TTC549 (cell line): ENCODE results near the gene ATP6V0D1.

ENCODE experiments used
- FAIRE-seq: peaks from 2 replicates; lab custom pipeline; 2012; peaks lifted over from hg19 to GRCh38; lab: Jason Lieb, UNC

Gene ATP6V0D1

GRCh38 chr16:67392301-67393059 is 88.5 kb downstream of the ATP6V0D1 start:
- FAIRE-seq = no peak

GRCh38 chr16:67391424-67392300 is 89.3 kb downstream of the ATP6V0D1 start:
- FAIRE-seq = no peak

- FAIRE-seq = no peak
Observed at GRCh38 chr16:67390816-67391423, 90.0 kb downstream of the ATP6V0D1 start.

GRCh38 chr16:67389911-67390815 is 90.8 kb downstream of the ATP6V0D1 start:
- FAIRE-seq = no peak

GRCh38 chr16:67388591-67388990 is 92.4 kb downstream of the ATP6V0D1 start:
- no peak for FAIRE-seq

GRCh38 chr16:67388191-67388590 is 92.8 kb downstream of the ATP6V0D1 start:
- FAIRE-seq = no peak
